Activated CD4-positive, CD25-positive, alpha-beta regulatory T cell treated with anti-CD3 and anti-CD28 coated beads, Interleukin-2, amount 50 U/mL, for 72 hours (primary cell): ENCODE data around the gene COQ9.
"Not testable (repeated sequence)": the region's sequence is repeated elsewhere in the genome, so short reads cannot be mapped to it uniquely, and the experiment has no call there.

Experiments used
- DNase-seq: peaks from one replicate; pipeline ENCODE4 v3.0.0; 2021

Gene COQ9

DNA sequence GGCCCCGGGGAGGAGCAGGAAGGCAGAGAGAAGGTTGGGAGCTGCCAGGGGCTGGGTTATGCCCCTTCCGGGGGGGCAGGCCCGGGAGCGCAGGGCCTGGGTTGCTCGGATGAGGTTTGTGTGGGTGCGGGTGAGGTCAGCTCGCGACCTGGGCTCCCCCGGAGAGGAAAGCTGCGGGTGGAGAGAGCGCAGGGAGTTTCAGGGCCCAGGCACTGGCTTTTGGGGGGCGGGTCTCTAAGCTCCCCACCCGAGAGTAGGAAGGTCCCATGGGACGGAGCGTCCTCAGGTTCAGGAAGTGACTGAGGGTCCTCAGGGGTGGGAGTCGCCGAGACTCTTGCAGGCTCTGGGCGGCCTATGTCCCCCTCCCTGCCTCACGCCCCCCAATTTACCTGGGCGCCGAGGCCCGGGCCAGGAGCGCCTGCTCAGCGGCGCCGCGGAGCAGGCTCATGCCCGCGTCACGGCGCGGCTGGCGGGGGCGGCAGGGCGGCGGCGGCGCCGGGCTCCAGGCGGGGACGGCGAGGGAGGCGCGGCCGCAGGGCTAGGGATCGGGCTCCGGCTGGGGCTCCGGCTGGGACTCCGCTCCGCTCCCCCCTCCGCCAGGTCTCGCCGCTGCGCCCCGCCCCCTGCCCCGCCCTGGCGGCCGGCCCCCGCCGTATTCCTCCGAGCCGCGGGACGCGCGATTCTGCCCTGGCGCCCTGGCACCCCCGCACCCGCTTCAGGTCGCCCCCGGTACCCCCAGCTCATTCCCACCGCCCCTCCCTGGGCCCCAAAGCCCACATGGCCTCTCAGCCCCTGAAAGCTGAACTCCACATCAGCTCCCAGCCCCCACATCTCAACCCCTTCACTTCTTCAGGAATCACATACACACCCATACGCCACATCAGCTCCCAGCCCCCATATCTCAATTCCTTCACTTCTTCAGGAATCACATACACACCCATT lies 38.9 kb downstream of the COQ9 start, which contains the start of gene DOK4:
DOK4 (minus strand) TSS at position 578 of the 942 bp plus-strand sequence. CDS start 6,986 bp downstream, outside the sequence.
- peak; percentile 83 for DNase-seq

DNA sequence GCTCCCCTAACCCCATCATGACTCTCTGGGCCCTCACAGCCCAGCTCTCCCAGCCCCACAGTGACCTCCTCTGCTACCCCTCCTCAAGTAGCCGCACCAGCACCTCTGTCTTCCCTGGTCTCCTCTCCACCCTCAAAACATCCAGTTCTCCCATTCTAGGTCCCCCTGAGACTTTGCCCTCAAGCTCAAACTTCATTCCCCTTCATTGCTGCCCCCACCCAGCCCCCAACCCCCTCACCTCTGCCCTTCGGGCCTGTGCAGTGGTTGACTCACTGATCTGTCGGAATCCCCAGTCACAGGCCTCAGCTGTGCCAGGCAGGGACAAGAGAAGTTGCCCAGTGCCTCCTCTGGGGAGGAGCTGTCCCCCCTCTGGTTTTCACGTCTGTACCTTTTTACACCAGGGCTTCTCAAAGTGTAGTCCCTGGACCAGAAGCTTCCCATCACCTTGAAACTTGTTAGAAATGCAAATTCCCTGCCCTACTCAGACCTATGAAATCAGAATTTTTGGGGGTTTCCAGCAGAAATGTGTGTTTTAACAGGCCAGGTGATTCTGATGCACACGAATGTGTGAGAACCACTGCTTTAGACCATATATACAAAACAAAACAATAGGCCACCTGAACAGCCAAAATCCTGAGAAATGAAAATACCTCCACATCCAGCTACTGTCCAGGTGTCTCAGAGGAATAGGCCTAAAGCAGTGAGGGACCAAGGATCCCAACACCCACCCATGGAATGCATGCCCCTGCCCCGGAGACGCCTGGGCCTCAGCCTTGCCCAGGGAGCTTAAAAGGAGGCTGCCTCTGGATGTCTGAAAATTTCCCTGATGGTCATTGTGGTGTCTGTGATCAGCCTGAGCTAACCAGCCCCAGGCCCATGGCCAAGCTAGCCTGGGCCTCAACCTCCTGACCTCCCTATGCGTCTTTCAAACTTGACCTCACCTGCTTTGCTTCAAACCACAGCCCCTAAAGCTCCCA lies 39.9 kb downstream of the COQ9 start:
- no peak for DNase-seq

GRCh38 chr16:57489229-57489628 lies 42.0 kb downstream of the COQ9 start:
- DNase-seq: no peak

DNA sequence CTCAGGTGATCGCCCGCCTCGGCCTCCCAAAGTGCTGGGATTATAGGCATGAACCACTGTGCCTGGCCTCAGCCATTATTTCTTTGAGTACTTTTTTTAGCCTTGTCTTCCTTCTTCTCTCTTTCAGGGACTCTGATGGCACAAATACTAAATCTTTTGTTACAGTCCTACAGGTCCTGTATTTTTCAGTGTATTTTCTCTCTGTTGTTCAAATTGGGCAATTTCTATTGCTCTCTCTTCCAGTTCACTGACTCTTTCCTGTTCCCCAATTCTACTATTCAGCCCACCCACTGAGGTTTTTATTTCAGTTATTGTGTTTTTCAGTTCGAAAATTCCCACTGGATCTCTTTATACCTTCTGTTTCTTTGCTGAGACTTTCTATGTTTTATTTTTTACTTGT lies 46.5 kb downstream of the COQ9 start:
- DNase-seq: no peak

DNA sequence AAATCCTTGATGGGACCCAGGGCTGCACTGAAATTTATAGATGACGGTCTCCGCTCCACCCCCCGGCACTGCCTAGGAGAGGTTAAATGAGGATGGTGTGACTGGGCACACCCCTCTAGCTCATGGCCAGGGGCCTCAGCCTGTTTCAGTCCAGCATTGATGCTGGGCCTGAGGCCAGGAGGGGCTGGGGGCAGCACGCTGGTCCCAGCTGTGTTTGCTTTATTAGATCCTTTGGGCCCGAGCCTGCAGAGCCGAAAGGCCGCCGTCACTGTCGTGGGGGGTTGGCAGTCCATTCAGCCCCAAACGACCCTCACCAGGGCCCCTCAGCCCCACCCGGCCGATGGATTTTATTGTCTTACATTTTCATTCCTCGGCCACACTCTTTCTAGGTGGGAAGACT lies 49.8 kb downstream of the COQ9 start:
- no peak for DNase-seq

- no peak for DNase-seq
Measured at GRCh38 chr16:57498031-57498430, 50.8 kb downstream of the COQ9 start.

- not testable (repeated sequence) for DNase-seq
Measured at GRCh38 chr16:57499941-57500340, 52.7 kb downstream of the COQ9 start.

DNA sequence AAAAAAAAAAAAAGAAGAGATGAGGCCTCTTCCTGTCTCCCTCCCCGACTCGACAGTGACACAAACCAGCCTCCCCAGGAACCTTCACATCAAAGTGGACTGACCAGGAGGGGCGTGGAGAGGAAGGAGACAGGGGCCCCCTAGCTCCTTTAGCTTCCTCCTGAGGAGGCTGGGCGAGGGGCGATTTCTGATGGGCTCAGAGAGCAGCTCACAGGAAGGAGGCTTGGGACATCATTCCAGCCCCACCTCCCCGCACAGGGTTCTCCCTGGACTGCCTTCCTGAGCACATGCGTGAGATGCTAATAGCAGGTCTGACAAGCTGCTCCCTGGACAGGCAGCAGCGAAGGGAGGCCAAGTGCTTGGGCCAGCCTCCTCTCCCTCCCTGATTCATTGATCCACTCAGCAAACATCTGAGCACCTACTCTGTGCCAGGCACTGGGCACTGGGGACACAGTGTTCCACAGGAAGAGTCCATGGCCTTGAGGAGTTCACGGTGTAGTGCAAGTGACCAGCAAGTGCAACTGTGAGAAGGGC lies 53.4 kb downstream of the COQ9 start:
- no peak for DNase-seq

GRCh38 chr16:57501492-57501891 lies 54.2 kb downstream of the COQ9 start:
- DNase-seq: no peak

- DNase-seq: no peak
Measured at GRCh38 chr16:57502048-57502775, 54.9 kb downstream of the COQ9 start.

DNA sequence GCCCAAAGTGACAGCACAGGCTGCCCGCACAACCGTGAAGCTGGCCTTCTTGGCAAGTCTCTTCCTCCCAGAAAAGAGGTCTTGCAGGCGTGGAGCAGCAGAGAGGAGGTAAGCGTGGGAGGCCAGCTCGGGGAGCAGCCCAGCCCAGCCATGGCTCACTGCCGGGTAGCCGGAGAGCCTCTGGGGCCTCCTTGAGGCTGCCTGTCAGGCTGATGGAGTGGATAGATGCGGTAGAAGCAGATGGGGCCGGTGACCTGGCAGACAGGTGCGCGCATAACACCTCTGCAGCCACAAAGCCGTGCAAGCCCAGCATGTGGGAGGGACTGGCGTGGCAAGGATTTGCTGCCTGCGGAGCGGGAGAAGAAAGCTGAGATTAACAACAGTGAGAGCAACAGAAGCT lies 56.1 kb downstream of the COQ9 start:
- DNase-seq: no peak

- DNase-seq: no peak
Measured at GRCh38 chr16:57504001-57504400, 56.7 kb downstream of the COQ9 start.

- DNase-seq: no peak
Measured at GRCh38 chr16:57504491-57504890, 57.2 kb downstream of the COQ9 start.

GRCh38 chr16:57505169-57505568 lies 57.9 kb downstream of the COQ9 start:
- DNase-seq: no peak

- no peak for DNase-seq
Measured at GRCh38 chr16:57507136-57508034, 60.1 kb downstream of the COQ9 start.

DNA sequence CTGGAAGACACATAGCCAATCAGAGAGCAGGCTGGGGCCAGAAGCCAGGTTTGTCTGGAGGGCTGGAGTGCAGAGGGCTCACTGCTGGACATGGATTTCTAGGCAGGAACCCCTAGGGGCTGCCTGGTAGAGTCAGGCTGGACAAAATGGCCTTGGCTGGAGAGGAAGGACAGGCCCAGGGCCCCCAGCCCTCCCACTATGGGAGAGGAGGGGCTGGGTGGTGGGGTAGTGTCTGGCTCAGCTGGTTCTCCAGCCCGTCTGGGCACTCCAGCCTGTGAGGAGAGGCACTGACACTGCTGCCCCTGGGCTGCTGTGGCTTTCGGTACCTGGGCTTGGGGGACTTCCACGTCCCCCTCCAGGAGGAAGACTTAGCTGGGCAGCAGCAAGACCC lies 60.8 kb downstream of the COQ9 start:
- no peak for DNase-seq

DNA sequence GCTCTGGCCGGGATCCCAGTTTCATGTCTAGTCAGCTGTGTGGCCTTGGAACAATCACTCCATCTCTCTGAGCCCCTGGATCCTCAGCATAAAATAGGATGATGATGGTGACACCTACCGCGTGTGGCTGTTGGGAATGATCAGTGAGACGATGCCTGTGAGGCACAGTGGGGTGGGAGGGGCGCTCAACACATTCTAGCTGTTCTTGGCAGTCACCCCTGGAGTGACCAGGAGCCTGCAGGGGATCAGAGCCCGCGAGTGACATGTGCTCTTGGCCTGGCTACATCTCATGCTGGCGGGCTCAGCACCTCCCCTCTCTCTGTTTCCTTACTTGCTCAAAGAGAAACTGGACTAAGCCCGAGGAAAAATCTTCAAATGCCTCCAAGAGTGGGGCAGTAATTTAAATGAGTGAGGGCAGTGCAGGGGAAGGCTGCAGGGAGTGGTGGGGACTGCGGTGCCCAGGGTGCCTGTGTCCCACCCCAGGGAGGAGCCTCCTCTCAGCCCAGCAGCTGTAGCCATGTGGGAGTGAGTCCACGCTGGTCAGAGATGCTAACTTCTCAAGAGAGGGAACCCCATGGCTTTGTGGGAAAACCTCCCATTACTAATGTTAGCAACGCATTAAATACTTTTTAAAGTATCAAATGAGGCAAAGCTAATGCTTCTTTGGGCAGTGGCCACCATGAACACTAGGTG lies 62.1 kb downstream of the COQ9 start:
- no peak for DNase-seq

- DNase-seq: no peak
Measured at GRCh38 chr16:57510016-57510871, 63.0 kb downstream of the COQ9 start.
